Right atrium auricular region (tissue), 2 donors: ENCODE measurements around the gene ASB17. TPM values are rescaled to one million over a fixed set of nuclear protein-coding genes. Genes with fewer than 3 reads are reported as not detected.
"Not testable (repeated sequence)": the region's sequence is repeated elsewhere in the genome, so short reads cannot be mapped to it uniquely, and the experiment has no call there.

Experiments
- DNase-seq: peaks from one replicate; pipeline ENCODE4 v3.0.0-alpha.2; 2019; ENCODE audit warnings: low spot score
- H3K27ac ChIP-seq, 2 donors: fragments of 200-600 bp; sonication (generic); 1 replicate in 1 of 2; 2 replicates in 1 of 2; pipeline ENCODE4 v1.5.1; 2016 to 2019
- H3K27me3 ChIP-seq, 2 donors: fragments of 200-600 bp; sonication (generic); one replicate each; pipeline versions ENCODE4 v1.5.1 to v1.6.0; 2017 to 2019
- H3K36me3 ChIP-seq: fragments of 200-600 bp; sonication (generic); one replicate; pipeline ENCODE4 v1.5.1; 2016
- H3K4me1 ChIP-seq, 2 donors: fragments of 200-600 bp; sonication (generic); one replicate each; pipeline versions ENCODE4 v1.5.1 to v1.6.0; 2017 to 2019
- H3K4me3 ChIP-seq, 2 donors: fragments of 200-600 bp; sonication (generic); 1 replicate in 1 of 2; 2 replicates in 1 of 2; pipeline ENCODE4 v1.5.1; 2017 to 2019; ENCODE audit warnings: mild to moderate bottlenecking in 1 of 2, moderate library complexity in 1 of 2
- H3K9me3 ChIP-seq, 2 donors: fragments of 200-600 bp; sonication (generic); one replicate each; pipeline ENCODE4 v1.5.1; 2019
- total RNA-seq, 2 donors: library from RNA; depleted of rRNA; stranded (reverse); fragments of >200 nt; gene quantifications; one replicate each; pipeline ENCODE4 v1.1.0, GENCODE V29; 2016
- TF ChIP-seq, protein P1 (sequence below), 2 donors: fragments of 200-600 bp; sonication (generic); IDR thresholded peaks; one replicate each; pipeline ENCODE4 v1.5.1; 2019; ENCODE audit warnings: antibody characterized with exemption in 2 of 2

ASB17 gene
- total RNA-seq, 2 donors from 2014 or later, result not detected

DNA sequence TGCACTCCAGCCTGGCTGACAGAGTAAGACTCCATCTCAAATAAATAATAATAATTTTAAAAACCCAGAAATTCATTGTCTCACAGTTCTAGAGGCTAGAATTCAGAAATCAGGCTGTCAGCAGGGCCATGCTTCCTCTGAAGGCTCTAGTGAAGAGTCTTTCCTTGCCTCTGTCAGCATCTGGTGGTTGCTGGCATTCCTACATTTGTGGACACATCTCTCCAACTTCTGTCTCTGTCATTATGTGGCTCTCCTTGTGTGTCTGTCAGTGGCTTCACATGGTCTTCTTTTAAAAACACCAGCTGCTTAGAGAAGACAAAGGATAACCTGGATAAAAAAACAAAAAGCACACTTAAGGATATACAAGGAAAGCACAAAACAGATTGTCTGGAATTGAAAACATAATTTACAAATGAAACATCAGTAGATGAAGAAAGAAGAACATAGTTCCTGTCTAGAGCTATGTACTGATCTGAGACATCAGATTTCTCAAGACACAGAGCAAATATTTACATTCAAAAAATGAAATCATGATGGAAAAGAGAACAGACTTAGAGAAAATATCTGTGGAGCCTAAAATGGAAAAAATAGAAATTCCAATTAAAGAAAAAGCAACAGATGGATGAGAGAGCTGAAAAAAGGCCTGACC lies 32.7 kb upstream of the ASB17 start:
- Histone ChIP-seq H3K4me3 (no peak overlapping the region), H3K27ac (no peak overlapping the region), H3K36me3 (no peaks in the 10 kb centered on the region), H3K27me3 (no peaks in the 10 kb centered on the region), H3K9me3 (peaks cover 0 to 4% of the 10 kb centered on the region in 2 donors), H3K4me1 (no peaks in the 10 kb centered on the region)
- no peak for DNase-seq
- TF ChIP-seq, protein P1, sequence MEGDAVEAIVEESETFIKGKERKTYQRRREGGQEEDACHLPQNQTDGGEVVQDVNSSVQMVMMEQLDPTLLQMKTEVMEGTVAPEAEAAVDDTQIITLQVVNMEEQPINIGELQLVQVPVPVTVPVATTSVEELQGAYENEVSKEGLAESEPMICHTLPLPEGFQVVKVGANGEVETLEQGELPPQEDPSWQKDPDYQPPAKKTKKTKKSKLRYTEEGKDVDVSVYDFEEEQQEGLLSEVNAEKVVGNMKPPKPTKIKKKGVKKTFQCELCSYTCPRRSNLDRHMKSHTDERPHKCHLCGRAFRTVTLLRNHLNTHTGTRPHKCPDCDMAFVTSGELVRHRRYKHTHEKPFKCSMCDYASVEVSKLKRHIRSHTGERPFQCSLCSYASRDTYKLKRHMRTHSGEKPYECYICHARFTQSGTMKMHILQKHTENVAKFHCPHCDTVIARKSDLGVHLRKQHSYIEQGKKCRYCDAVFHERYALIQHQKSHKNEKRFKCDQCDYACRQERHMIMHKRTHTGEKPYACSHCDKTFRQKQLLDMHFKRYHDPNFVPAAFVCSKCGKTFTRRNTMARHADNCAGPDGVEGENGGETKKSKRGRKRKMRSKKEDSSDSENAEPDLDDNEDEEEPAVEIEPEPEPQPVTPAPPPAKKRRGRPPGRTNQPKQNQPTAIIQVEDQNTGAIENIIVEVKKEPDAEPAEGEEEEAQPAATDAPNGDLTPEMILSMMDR (IDR thresholded peaks at IDR 0.05), result no peak

DNA sequence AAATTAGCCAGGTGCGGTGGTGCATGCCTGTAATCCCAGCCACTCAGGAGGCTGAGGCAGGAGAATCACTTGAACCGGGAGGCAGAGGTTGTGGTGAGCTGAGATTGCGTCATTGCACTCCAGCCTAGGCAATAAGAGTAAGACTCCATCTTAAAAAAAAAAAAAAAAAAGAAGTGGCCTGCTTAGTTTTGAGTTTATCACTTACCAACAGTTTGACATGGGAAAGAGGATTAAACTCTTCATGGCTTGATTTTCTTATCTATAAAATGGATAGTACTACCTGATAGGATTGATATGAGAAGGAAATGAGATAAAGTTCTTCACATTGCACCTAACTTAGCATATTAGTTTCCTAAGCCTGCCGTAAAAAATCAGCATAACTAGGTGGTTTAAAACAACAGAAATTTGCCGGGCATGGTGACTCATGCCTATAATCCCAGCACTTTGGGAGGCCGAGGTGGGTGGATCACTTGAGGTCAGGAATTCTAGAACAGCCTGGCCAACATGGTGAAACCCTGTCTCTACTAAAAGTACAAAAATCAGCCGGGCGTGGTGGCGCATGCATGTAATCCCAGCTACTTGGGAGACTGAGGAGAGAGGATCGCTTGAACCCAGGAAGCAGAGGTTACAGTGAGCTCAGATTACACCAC lies 32.0 kb upstream of the ASB17 start:
- H3K27me3 ChIP-seq, H3K9me3 ChIP-seq, DNase-seq, H3K4me1 ChIP-seq, H3K4me3 ChIP-seq, H3K36me3 ChIP-seq, H3K27ac ChIP-seq: not testable (repeated sequence)

DNA sequence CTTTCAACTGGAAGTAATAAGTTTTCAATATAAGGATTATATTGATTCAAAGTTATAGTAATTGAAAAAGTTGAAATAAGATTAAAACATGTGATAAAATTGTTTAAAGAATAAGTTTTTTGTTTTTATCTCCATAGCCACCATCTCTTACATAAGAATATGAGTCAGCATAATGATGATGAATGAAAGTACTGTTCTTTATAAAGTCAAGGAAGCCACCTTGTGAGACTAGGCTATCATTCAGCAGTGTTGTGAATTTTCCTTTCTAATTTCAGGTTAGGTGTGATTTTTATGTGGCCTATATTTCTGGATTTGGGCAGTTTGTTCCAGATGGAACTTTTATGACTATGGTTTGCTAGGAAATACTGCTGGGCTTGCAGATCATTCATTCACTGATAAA lies 22.4 kb upstream of the ASB17 start:
- TF ChIP-seq, protein P1 (IDR thresholded peaks at IDR 0.05), result no peak
- Histone ChIP-seq H3K4me1 (no peaks in the 10 kb centered on the region), H3K27ac (no peak overlapping the region), H3K36me3 (no peaks in the 10 kb centered on the region), H3K4me3 (no peak overlapping the region), H3K27me3 (no peaks in the 10 kb centered on the region), H3K9me3 (no peaks in the 10 kb centered on the region)
- no peak for DNase-seq

DNA sequence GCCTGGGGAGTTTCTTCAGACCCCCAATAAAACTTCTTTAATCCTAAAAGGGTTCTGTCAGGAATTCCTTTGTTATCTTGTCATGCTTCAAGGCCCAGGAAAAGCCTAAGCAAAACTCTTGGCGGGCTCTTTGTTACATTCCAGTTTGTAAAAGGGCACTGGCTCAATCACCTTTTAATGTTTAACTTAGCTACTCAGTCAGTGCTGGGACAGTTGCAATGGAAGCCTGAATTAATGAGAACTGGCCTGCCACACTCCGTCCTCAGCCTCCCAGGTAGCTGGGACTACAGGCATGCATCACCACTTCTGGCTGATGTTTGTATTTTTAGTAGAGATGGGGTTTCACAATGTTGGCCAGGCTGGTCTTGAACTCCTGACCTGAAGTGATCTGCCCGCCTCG lies 21.3 kb upstream of the ASB17 start:
- DNase-seq, result no peak
- Histone ChIP-seq H3K9me3 (no peaks in the 10 kb centered on the region), H3K27ac (no peak overlapping the region), H3K4me3 (no peak overlapping the region), H3K36me3 (no peaks in the 10 kb centered on the region), H3K27me3 (no peaks in the 10 kb centered on the region), H3K4me1 (no peaks in the 10 kb centered on the region)
- TF ChIP-seq, protein P1 (IDR thresholded peaks at IDR 0.05), result no peak

DNA sequence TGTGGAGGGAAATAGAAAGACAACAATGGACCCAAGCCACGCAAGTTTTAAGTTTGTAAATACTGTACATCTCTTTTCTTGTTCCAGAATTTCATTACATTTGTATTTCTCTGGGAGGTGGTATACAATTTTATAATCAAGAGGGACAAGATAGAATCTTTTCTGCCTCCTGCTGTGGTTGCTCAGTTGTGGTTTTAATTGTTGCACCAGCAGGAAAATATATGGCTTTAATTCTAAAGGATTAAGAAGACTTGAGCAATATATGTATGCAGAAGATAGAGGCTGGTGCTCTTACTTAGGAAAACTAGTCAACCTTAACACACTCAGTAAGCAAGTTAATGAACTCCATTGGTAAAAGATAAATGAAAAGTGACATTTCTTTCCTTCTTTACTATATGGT lies 19.8 kb upstream of the ASB17 start:
- Histone ChIP-seq H3K27ac (no peak overlapping the region), H3K4me1 (no peaks in the 10 kb centered on the region), H3K4me3 (no peak overlapping the region), H3K36me3 (no peaks in the 10 kb centered on the region), H3K27me3 (no peaks in the 10 kb centered on the region), H3K9me3 (no peaks in the 10 kb centered on the region)
- TF ChIP-seq, protein P1 (IDR thresholded peaks at IDR 0.05), result no peak
- DNase-seq, result no peak

DNA sequence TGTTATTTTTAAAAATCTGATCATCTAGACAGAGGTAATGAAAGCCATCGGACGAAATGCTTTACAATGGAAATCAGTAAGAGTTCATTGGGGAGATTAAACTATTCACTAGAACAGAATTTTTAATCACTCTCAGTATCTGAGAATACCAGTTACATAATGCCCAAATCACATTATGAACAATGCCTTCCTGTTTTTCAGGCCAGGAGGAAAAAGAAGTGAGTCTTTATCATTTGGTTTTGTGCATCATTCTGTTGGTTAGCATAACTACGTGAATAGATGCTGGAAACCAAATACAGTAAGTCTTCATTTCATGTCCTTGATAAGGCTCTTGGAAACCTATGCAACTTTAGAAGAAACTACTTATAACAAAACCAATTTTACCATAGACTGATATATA lies 18.0 kb upstream of the ASB17 start:
- H3K36me3 ChIP-seq, result no peaks in the 10 kb centered on the region
- H3K27me3 ChIP-seq, result no peaks in the 10 kb centered on the region
- H3K4me1 ChIP-seq, result no peaks in the 10 kb centered on the region
- peaks cover 0 to under 1% of the 10 kb centered on the region in 2 donors for H3K9me3 ChIP-seq
- TF ChIP-seq, protein P1 (IDR thresholded peaks at IDR 0.05), result no peak
- no peak overlapping the region for H3K4me3 ChIP-seq
- DNase-seq, result no peak
- H3K27ac ChIP-seq, result no peak overlapping the region

DNA sequence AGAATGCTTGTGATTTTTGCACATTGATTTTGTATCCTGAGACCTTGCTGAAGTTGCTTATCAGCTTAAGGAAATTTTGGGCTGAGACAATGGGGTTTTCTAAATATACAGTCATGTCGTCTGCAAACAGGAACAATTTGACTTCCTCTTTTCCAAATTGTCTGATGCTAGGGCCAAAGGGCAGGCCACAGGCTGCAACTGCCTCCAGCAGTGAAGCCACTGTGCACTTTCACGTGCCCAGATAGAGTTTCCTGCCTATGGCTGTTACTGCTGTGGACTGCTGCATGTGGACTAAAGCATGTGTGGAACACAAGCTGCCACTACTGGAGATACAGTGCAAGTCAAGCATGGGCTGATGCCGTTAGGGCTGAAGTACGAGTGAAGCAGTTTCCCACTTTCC lies 10.8 kb upstream of the ASB17 start:
- DNase-seq, H3K4me1 ChIP-seq, H3K9me3 ChIP-seq, H3K36me3 ChIP-seq, H3K27ac ChIP-seq, H3K27me3 ChIP-seq, H3K4me3 ChIP-seq: not testable (repeated sequence)
